Natural killer cell (primary cell): ENCODE measurements around the gene LMOD2. TPM values are rescaled to one million over a fixed set of nuclear protein-coding genes. Genes with fewer than 3 reads are reported as not detected.
"Not testable (repeated sequence)": the region's sequence is repeated elsewhere in the genome, so short reads cannot be mapped to it uniquely, and the experiment has no call there.

Experiments used
- ATAC-seq, 3 donors: fragments of 150-1000 bp in 2 of 3; fragments of 200-7000 bp in 1 of 3; cut with Tn5 transposase; 1 replicate in 1 of 3; 2 replicates in 2 of 3; pipeline ENCODE4 v1.10.0; 2021; ENCODE audit warnings: mild to moderate bottlenecking in 2 of 3, moderate library complexity in 2 of 3
- DNase-seq, 2 donors: peaks; one replicate each; pipeline versions ENCODE4 v3.0.0 to v3.0.0-alpha.2; 2013 to 2021; ENCODE audit warnings: mixed read lengths in 1 of 2
- H3K27ac ChIP-seq: one replicate; pipeline ENCODE4 v1.5.1; 2013; ENCODE audit warnings: mild to moderate bottlenecking, low read length
- H3K27me3 ChIP-seq: one replicate; pipeline ENCODE4 v1.6.1; 2013; ENCODE audit warnings: low read length; ENCODE audit not compliant: control insufficient read depth, insufficient read depth
- H3K36me3 ChIP-seq: one replicate; pipeline ENCODE4 v1.6.1; 2013; ENCODE audit warnings: low read length; ENCODE audit not compliant: control insufficient read depth, insufficient read depth
- H3K4me1 ChIP-seq: one replicate; pipeline ENCODE4 v1.6.1; 2013; ENCODE audit warnings: low read length; ENCODE audit not compliant: control insufficient read depth, insufficient read depth
- H3K4me3 ChIP-seq: one replicate; pipeline ENCODE4 v1.5.1; 2013; ENCODE audit warnings: low read length
- H3K9me3 ChIP-seq: one replicate; pipeline ENCODE4 v1.6.1; 2013; ENCODE audit warnings: low read length; ENCODE audit not compliant: control insufficient read depth, insufficient read depth
- H3K27ac Mint-ChIP-seq, 2 donors: one replicate each; pipeline ENCODE4 v1.8.0; 2022; ENCODE audit warnings: mild to moderate bottlenecking in 2 of 2, mixed read lengths in 2 of 2, moderate library complexity in 1 of 2
- H3K27me3 Mint-ChIP-seq, 2 donors: one replicate each; pipeline ENCODE4 v1.8.0; 2022; ENCODE audit warnings: low read depth in 2 of 2, mixed read lengths in 2 of 2
- H3K36me3 Mint-ChIP-seq: one replicate; pipeline ENCODE4 v1.8.0; 2022; ENCODE audit warnings: mixed read lengths
- H3K4me1 Mint-ChIP-seq, 2 donors: one replicate each; pipeline ENCODE4 v1.8.0; 2022; ENCODE audit warnings: mixed read lengths in 2 of 2
- H3K4me3 Mint-ChIP-seq: one replicate; pipeline ENCODE4 v1.8.0; 2022; ENCODE audit warnings: mild to moderate bottlenecking, moderate library complexity, mixed read lengths
- H3K9me3 Mint-ChIP-seq, 2 donors: one replicate each; pipeline ENCODE4 v1.8.0; 2022; ENCODE audit warnings: mixed read lengths in 2 of 2
- WGBS: methylation state at CpG from one replicate; pipeline ENCODE4 v1.1.7; 2013; ENCODE audit warnings: missing lambda C conversion rate; ENCODE audit not compliant: insufficient coverage; 5-methylcytosine and 5-hydroxymethylcytosine counted together
- intact Hi-C: fragments of 100-400 bp; cut with micrococcal nuclease; formaldehyde crosslinking; loops from one replicate; pipeline ENCODE4 v1.14.2; 2022
- total RNA-seq, 4 donors: library from RNA; stranded (reverse); fragments of 120-200 nt in 1 of 4; gene quantifications; one replicate each; pipeline versions ENCODE4 v1.2.3 to v1.2.4, GENCODE V29; 2013 to 2022
- TF ChIP-seq, protein P1 (sequence below): fragments of 200-600 bp; IDR thresholded peaks from one replicate; pipeline ENCODE4 v1.8.0; 2022; ENCODE audit warnings: antibody characterized with exemption

Gene LMOD2
- total RNA-seq, 3 donors from 2014 or later (not counting 1 experiment from before 2014, with no cell fraction given) = not detected

DNA sequence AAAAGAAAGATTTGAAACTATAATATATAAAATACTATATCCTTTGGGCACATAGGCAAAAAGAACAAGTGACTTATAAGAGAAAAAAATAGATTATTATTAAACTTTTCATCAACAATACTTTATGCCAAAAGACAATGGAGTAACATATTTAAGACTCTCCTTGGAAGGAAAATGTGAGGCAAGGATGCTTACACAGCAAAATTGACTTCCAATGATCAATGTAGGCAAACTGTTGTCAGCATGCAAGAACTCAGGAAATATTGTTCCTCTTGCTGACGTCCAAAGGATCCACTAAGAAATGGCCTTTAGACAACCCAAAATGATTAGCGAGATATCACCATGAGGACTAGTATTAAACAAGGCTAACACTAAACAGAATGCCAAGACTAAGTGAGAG lies 22.9 kb upstream of the LMOD2 start:
- TF ChIP-seq, protein P1, sequence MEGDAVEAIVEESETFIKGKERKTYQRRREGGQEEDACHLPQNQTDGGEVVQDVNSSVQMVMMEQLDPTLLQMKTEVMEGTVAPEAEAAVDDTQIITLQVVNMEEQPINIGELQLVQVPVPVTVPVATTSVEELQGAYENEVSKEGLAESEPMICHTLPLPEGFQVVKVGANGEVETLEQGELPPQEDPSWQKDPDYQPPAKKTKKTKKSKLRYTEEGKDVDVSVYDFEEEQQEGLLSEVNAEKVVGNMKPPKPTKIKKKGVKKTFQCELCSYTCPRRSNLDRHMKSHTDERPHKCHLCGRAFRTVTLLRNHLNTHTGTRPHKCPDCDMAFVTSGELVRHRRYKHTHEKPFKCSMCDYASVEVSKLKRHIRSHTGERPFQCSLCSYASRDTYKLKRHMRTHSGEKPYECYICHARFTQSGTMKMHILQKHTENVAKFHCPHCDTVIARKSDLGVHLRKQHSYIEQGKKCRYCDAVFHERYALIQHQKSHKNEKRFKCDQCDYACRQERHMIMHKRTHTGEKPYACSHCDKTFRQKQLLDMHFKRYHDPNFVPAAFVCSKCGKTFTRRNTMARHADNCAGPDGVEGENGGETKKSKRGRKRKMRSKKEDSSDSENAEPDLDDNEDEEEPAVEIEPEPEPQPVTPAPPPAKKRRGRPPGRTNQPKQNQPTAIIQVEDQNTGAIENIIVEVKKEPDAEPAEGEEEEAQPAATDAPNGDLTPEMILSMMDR = no peak
- Histone ChIP-seq H3K9me3 (no peaks in the 10 kb centered on the region), H3K27me3 (peaks cover 2% of the 10 kb centered on the region), H3K27ac (no peak overlapping the region), H3K4me1 (no peaks in the 10 kb centered on the region), H3K36me3 (no peaks in the 10 kb centered on the region), H3K4me3 (no peak overlapping the region)
- H3K36me3 Mint-ChIP-seq = no peaks in the 10 kb centered on the region
- ATAC-seq = no peak
- H3K9me3 Mint-ChIP-seq = no peaks in the 10 kb centered on the region
- WGBS = 86% methylated on average over 2 of the region's 2 CpGs
- no peaks in the 10 kb centered on the region for H3K4me1 Mint-ChIP-seq
- peaks cover 5 to 14% of the 10 kb centered on the region in 2 donors for H3K27me3 Mint-ChIP-seq
- H3K4me3 Mint-ChIP-seq = no peak overlapping the region
- DNase-seq = no peak
- H3K27ac Mint-ChIP-seq = no peak overlapping the region
- intact Hi-C loops = no loop called here

DNA sequence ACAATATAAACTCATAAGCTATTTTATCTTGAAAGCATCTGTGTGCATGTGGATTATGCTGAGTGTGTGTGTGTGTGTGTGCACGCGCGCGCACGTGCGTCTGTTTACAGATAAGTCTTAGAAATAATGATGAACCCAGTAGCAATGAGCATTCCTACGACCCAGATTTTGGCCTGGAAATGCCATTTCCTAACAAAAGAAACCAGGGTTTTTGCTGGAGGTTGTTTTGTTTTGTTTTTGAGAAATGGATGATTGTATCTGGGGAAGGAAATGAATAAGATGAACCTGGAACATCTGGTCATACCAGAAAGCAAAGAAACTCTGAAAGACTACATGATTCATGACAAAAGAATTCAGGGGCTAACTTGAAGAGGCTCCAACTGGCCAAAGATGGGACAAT lies 22.1 kb upstream of the LMOD2 start:
- H3K36me3 Mint-ChIP-seq = no peaks in the 10 kb centered on the region
- no peak overlapping the region for H3K4me3 Mint-ChIP-seq
- DNase-seq = no peak
- no peak overlapping the region for H3K27ac Mint-ChIP-seq
- H3K27ac ChIP-seq = no peak overlapping the region
- no peaks in the 10 kb centered on the region for H3K4me1 Mint-ChIP-seq
- no peaks in the 10 kb centered on the region for H3K36me3 ChIP-seq
- H3K27me3 ChIP-seq = peaks cover 2% of the 10 kb centered on the region
- H3K4me1 ChIP-seq = no peaks in the 10 kb centered on the region
- no peak for ATAC-seq
- peaks cover 10 to 16% of the 10 kb centered on the region in 2 donors for H3K27me3 Mint-ChIP-seq
- intact Hi-C loops = no loop called here
- TF ChIP-seq, protein P1 = no peak
- H3K4me3 ChIP-seq = no peak overlapping the region
- H3K9me3 Mint-ChIP-seq = no peaks in the 10 kb centered on the region
- WGBS = 90% methylated on average over 7 of the region's 7 CpGs
- H3K9me3 ChIP-seq = no peaks in the 10 kb centered on the region

DNA sequence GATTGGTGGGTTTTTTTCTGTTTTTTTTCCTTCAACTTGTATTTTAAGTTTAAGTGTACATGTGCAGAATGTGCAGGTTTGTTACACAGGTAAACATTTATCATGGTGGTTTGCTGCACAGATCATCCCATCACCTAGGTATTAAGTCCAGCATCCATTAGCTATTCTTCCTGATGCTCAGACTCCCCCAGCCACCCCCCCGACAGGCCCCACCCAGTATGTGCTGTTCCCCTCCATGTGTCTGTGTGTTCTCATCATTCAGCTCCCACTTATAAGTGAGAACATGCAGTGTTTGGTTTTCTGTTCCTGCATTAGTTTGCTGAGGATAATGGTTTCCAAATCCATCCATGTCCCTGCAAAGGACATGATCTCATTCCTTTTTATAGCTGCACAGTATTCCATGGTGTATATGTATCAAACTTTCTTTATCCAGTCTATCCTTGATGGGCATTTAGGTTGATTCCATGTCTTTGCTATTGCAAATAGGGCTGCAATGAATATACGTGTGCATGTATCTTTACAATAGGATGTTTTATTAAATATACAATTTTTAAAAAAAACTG lies 21.6 kb upstream of the LMOD2 start:
- H3K9me3 Mint-ChIP-seq, ATAC-seq, H3K4me3 ChIP-seq, H3K27me3 ChIP-seq, H3K9me3 ChIP-seq, H3K36me3 Mint-ChIP-seq, H3K4me1 Mint-ChIP-seq, intact Hi-C loops, H3K36me3 ChIP-seq, H3K27ac Mint-ChIP-seq, DNase-seq, H3K27ac ChIP-seq, H3K4me3 Mint-ChIP-seq, H3K4me1 ChIP-seq: not testable (repeated sequence)
- peaks cover 12 to 19% of the 10 kb centered on the region in 2 donors for H3K27me3 Mint-ChIP-seq
- 80% methylated on average over 1 of the region's 2 CpGs for WGBS

DNA sequence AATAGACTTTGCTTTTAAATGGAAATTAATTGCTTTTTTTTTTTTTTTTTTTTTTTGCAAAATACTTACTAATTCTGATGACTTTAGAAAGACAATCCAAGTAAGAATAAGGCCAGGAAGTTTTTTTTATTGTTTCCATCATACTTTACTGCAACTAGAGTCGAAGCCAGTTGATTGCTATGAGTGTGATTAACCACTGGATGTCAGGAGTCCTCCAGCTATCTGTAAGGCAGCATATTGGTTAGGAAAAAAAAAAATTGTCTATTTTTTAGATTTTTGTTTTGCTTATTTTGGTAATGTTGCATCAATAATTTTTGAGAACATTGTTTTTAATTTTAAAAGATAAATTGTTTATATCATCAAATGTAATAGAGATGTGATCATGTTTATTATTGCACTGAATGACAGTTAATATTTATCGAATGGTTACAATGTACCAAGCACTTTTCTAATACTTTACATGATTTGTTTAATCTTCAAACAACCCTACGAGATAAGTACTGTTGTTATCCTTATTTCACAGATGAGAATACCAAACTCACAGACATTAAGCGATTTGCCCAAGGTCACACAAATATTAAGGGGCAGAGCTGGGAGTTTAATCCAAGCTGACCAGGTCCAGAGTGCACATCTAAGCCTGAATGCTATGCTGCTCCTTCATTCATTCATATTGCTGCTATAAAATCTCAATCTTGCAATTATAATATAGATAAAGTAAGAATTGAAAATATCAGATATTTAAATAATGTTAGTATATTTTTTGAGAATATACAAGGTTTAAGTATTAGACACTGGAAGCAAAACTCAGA lies 19.9 kb upstream of the LMOD2 start:
- peaks cover 2% of the 10 kb centered on the region for H3K27me3 ChIP-seq
- H3K27ac ChIP-seq = no peak overlapping the region
- peaks cover 14 to 19% of the 10 kb centered on the region in 2 donors for H3K27me3 Mint-ChIP-seq
- H3K4me1 Mint-ChIP-seq = no peaks in the 10 kb centered on the region
- H3K9me3 ChIP-seq = no peaks in the 10 kb centered on the region
- H3K4me1 ChIP-seq = no peaks in the 10 kb centered on the region
- intact Hi-C loops = loop anchor here (1.0 kb wide), 1 partner anchor 230 kb away; no protein-coding TSS in a partner anchor
- no peaks in the 10 kb centered on the region for H3K9me3 Mint-ChIP-seq
- ATAC-seq = no peak
- TF ChIP-seq, protein P1 = peak; percentile 15
- no peak overlapping the region for H3K27ac Mint-ChIP-seq
- H3K4me3 ChIP-seq = no peak overlapping the region
- WGBS = 53% methylated on average over 3 of the region's 4 CpGs
- H3K36me3 Mint-ChIP-seq = no peaks in the 10 kb centered on the region
- H3K4me3 Mint-ChIP-seq = no peak overlapping the region
- peak in 1 of 2 donors; percentile 31 for DNase-seq
- no peaks in the 10 kb centered on the region for H3K36me3 ChIP-seq
